ENCODE results near the gene VWF. TPM values are rescaled to one million over a fixed set of nuclear protein-coding genes. Genes with fewer than 3 reads are reported as not detected.

Gene VWF
- total RNA-seq, 4 donors from 2014 or later = 78.8 to 118 (median 101) TPM

GRCh38 chr12:5972387-5972786 lies 152.1 kb downstream of the VWF start:
- in situ Hi-C loops (cut with MboI; ENCODE audit: low sequenced_read_pairs in 4 of 4) (no loop called here), intact Hi-C loops (cut with DNase I; ENCODE audit: low total_unique reads) (no loop called here)
- peaks cover 0 to 3% of the 10 kb centered on the region in 2 donors for H3K36me3 ChIP-seq
- H3K4me3 ChIP-seq = no peak overlapping the region
- H3K4me1 ChIP-seq = no peaks in the 10 kb centered on the region
- H3K9me3 ChIP-seq = no peaks in the 10 kb centered on the region
- TF ChIP-seq CTCF (IDR thresholded peaks at IDR 0.05 in 4 of 5, conservative IDR thresholded peaks at IDR 0.05 in 1 of 5) (no peak), POLR2A (IDR thresholded peaks at IDR 0.05) (no peak)
- DNase-seq = no peak
- ATAC-seq = no peak
- no peak overlapping the region for H3K27ac ChIP-seq
- peaks cover 0 to 5% (median 0%) of the 10 kb centered on the region in 3 donors for H3K27me3 ChIP-seq

- Histone ChIP-seq H3K27ac (no peak overlapping the region), H3K27me3 (peaks cover 0 to 5% (median 0%) of the 10 kb centered on the region in 3 donors), H3K4me1 (no peaks in the 10 kb centered on the region), H3K36me3 (peaks cover 0 to 3% of the 10 kb centered on the region in 2 donors), H3K9me3 (no peaks in the 10 kb centered on the region), H3K4me3 (no peak overlapping the region)
- no peak for DNase-seq
- in situ Hi-C loops (cut with MboI; ENCODE audit: low sequenced_read_pairs in 4 of 4) = no loop called here
- ATAC-seq = no peak
- intact Hi-C loops (cut with DNase I; ENCODE audit: low total_unique reads) = no loop called here
- TF ChIP-seq POLR2A (IDR thresholded peaks at IDR 0.05) (no peak), CTCF (IDR thresholded peaks at IDR 0.05 in 4 of 5, conservative IDR thresholded peaks at IDR 0.05 in 1 of 5) (no peak)
These were observed 153.1 kb downstream of the VWF start for GRCh38 chr12:5971194-5971850.

- Histone ChIP-seq H3K4me1 (no peaks in the 10 kb centered on the region), H3K27me3 (peaks cover 0 to 5% (median 0%) of the 10 kb centered on the region in 3 donors), H3K4me3 (no peak overlapping the region), H3K27ac (no peak overlapping the region), H3K9me3 (no peaks in the 10 kb centered on the region), H3K36me3 (no peaks in the 10 kb centered on the region)
- intact Hi-C loops (cut with DNase I; ENCODE audit: low total_unique reads) = no loop called here
- no peak for ATAC-seq
- no peak for DNase-seq
- in situ Hi-C loops (cut with MboI; ENCODE audit: low sequenced_read_pairs in 4 of 4) = no loop called here
- TF ChIP-seq POLR2A (IDR thresholded peaks at IDR 0.05) (no peak), CTCF (IDR thresholded peaks at IDR 0.05 in 4 of 5, conservative IDR thresholded peaks at IDR 0.05 in 1 of 5) (no peak)
These were observed 154.3 kb downstream of the VWF start for GRCh38 chr12:5969974-5970690.

GRCh38 chr12:5969156-5969973 lies 155.1 kb downstream of the VWF start:
- Histone ChIP-seq H3K4me3 (no peak overlapping the region), H3K4me1 (no peaks in the 10 kb centered on the region), H3K27ac (no peak overlapping the region), H3K9me3 (no peaks in the 10 kb centered on the region), H3K36me3 (no peaks in the 10 kb centered on the region), H3K27me3 (peaks cover 0 to 5% (median 0%) of the 10 kb centered on the region in 3 donors)
- ATAC-seq = no peak
- no peak for TF ChIP-seq POLR2A (IDR thresholded peaks at IDR 0.05)
- TF ChIP-seq CTCF (IDR thresholded peaks at IDR 0.05 in 4 of 5, conservative IDR thresholded peaks at IDR 0.05 in 1 of 5) = no peak
- DNase-seq = no peak
- in situ Hi-C loops (cut with MboI; ENCODE audit: low sequenced_read_pairs in 4 of 4) (no loop called here), intact Hi-C loops (cut with DNase I; ENCODE audit: low total_unique reads) (no loop called here)

Data from gastrocnemius medialis (tissue), 4 donors.